Fibroblast of villous mesenchyme (primary cell): ENCODE measurements around the gene LBH. TPM values are rescaled to one million over a fixed set of nuclear protein-coding genes. Genes with fewer than 3 reads are reported as not detected.

ENCODE experiments used
- DNase-seq: peaks from one replicate; pipeline ENCODE4 v3.0.0-alpha.2; 2010; ENCODE audit warnings: low read depth
- H3K4me3 ChIP-seq: 2 replicates; pipeline ENCODE4 v1.5.1; 2011; ENCODE audit warnings: low read depth, mild to moderate bottlenecking, low read length
- CTCF ChIP-seq: IDR thresholded peaks from 2 replicates; pipeline ENCODE4 v1.5.1; 2012; ENCODE audit warnings: low read depth, mild to moderate bottlenecking, low read length; ENCODE audit not compliant: insufficient read depth
- total RNA-seq: library from RNA; depleted of rRNA; stranded (reverse); fragments of >200 nt; gene quantifications from 2 replicates; pipeline ENCODE4 v1.2.3, GENCODE V29; 2012

LBH gene
- total RNA-seq, 1 donor, result 803 TPM

- peak; percentile 88 for DNase-seq
- no peak for TF ChIP-seq CTCF
- no peak overlapping the region for H3K4me3 ChIP-seq
Measured at GRCh38 chr2:30300456-30301221, 69.3 kb downstream of the LBH start.

- TF ChIP-seq CTCF, result no peak
- DNase-seq, result peak; percentile 33
- no peak overlapping the region for H3K4me3 ChIP-seq
Measured at GRCh38 chr2:30301551-30301950, 70.2 kb downstream of the LBH start.

GRCh38 chr2:30302566-30302965 is 71.2 kb downstream of the LBH start:
- DNase-seq, result no peak
- no peak overlapping the region for H3K4me3 ChIP-seq
- no peak for TF ChIP-seq CTCF

GRCh38 chr2:30303095-30303494 is 71.8 kb downstream of the LBH start:
- TF ChIP-seq CTCF, result no peak
- H3K4me3 ChIP-seq, result no peak overlapping the region
- no peak for DNase-seq

- no peak overlapping the region for H3K4me3 ChIP-seq
- peak; percentile 36 for DNase-seq
- TF ChIP-seq CTCF, result no peak
Measured at GRCh38 chr2:30305235-30305634, 73.9 kb downstream of the LBH start.

GRCh38 chr2:30306522-30306921 is 75.2 kb downstream of the LBH start:
- no peak overlapping the region for H3K4me3 ChIP-seq
- no peak for TF ChIP-seq CTCF
- DNase-seq, result no peak

GRCh38 chr2:30308280-30308679 is 76.9 kb downstream of the LBH start:
- DNase-seq, result no peak
- no peak for TF ChIP-seq CTCF
- no peak overlapping the region for H3K4me3 ChIP-seq
